Sciatic nerve (tissue), 2 donors: Measurements from ENCODE around the gene NKAIN4. TPM values are rescaled to one million over a fixed set of nuclear protein-coding genes. Genes with fewer than 3 reads are reported as not detected.
"Not testable (repeated sequence)": the region's sequence is repeated elsewhere in the genome, so short reads cannot be mapped to it uniquely, and the experiment has no call there.

Experiments used
- ATAC-seq: fragments of 200-7000 bp; cut with Tn5 transposase; one replicate; pipeline ENCODE4 v1.9.1; 2020; ENCODE audit warnings: mild to moderate bottlenecking, moderate library complexity
- DNase-seq: peaks from one replicate; pipeline ENCODE4 v3.0.0-alpha.2; 2020; ENCODE audit warnings: low spot score
- intact Hi-C: fragments of 100-400 bp; cut with DNase I; formaldehyde crosslinking; loops from one replicate; pipeline ENCODE4 v1.14.2; 2022
- total RNA-seq: library from RNA; stranded (reverse); fragmentation: NEBNext Ultra II Directional; extraction: Animal tissue kit (Norgen Biotek cat#: 25700); gene quantifications from one replicate; pipeline ENCODE4 v1.2.1, GENCODE V29; 2021
- donor health status: DM: no; HTN: no; CAD: no.
- donor health status: DM: no; HTN: no; CAD: no.

The NKAIN4 gene
- total RNA-seq, 1 donor from 2014 or later, result 3.0 TPM

DNA sequence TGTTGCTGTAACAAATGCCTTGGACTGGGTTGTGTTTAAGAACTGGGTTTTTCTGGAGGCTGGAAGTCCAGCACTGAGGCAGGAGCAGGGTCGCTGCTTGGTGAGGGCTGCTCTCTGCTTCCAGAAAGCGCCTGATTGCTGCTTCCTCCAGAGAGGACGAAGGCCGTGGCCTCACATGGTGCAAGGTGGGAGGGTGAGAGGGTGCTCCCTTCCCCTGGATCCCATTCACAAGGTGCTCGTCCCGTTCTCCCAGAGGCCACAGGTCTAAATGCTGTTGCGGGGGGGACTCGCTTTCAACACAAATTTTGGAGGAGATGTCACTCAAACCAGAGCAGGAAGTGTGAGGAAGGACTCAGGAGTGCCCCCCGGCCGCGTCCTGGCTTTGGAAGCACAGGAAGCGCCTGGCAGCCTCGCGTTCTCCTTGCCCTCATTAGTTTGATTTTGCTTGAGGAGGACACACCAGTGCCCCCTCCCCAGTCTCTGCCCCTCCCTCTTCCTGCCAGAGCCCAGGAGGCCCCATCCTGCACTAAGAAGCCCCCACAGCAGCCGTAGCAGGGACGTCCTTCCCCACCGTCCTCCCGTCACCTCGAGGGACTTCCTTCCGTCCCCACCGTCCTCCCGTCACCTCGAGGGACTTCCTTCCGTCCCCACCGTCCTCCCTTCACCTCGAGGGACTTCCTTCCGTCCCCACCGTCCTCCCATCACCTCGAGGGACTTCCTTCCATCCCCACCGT lies 7.7 kb upstream of the NKAIN4 start:
- ATAC-seq (no peak), DNase-seq (no peak)
- intact Hi-C loops, result no loop called here

DNA sequence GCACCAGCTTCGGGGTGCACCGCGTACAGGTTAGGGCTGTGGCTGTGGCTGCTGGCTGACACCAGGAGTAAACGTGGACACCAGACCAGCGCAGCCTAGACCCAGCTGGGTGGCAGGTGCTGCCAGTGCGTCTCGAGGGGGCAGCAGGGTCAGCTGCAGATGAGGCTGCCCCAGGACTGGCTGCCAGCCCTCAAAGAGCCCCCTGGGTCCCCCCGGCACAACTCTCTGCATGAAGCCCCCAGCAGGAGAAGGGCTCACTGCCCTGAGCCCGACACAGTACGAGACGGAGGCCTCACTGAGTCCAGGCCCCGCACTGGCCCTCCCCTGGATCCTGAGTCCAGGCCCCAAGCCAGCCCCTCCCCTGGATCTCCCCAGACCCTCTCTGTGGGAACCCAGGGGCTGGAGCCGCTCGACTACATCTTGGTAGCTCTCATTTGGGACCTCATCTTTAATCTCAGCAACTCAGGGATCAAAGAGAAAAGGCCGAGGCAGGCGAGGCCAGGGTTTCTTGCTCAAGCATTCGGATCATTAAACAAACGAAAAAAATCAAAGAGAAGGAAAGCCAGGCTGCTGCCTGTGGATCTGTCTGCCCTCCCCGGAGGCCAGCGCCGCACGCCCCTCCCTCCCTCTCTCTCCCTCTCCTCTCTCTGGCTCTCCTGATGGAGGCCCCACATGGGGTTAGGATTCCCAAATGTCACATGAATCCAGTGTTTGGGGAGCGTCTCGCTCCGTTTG lies 7.0 kb upstream of the NKAIN4 start:
- intact Hi-C loops, result no loop called here
- ATAC-seq (no peak), DNase-seq (no peak)

DNA sequence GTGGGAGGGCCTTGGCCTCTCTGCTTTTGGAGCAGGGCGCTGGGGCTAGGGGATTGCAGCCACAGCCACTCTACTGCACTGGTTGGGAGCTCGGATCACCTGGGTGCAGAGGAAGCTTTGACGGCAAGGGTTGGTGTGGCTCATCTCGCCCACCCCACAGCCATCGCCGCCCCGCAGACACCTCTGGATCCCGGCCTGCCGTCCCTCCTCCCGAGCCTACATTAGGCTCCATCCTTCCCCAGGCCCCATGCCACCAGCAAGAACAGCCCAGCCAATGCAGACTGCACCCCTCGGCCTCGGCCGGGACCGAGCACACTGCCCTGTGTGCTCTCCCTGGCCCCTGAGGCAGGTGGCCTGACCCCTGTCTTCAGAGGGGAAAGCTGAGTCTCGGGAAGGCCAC lies 6.3 kb upstream of the NKAIN4 start:
- intact Hi-C loops, result no loop called here

DNA sequence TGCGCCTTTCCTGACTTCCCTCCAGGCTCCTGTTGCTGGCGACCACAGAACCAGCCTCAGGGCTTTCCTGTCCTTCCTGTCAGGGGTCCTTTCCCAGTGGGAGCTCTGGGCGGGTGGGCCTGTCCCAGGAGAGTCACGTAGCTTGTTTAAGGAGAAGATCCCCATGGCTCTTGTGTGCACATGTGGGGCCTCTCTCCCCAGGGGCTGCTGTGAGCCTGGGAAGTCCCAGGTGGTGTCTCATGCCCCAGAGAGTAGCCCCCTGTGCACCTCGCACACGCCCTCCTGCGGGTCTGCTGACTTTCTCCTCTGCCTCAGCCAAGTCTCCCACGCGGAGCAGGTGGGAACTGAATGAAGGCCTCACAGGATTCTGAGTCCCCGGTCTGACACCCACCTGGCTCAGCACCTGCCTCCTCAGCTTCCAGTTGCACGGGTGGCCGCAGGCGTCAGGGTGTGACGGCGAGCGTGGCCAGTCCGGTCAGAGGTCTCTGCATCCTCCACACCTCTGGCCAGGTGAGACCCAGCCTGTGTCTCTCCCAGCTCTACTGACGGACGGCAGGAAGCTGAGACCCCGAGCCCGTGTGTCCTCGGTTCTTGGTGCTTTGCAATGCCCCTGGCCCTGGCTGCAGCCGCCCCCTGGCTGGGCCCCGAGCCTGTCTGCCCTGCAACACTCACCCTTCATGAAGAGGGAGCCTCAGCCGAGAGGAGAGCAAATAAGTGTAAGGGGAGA lies 5.6 kb upstream of the NKAIN4 start:
- no peak for ATAC-seq
- intact Hi-C loops, result no loop called here

More for the DNA sequence above, 6.3 kb upstream of the NKAIN4 start:
- ATAC-seq, result no peak
- no peak for DNase-seq

DNA sequence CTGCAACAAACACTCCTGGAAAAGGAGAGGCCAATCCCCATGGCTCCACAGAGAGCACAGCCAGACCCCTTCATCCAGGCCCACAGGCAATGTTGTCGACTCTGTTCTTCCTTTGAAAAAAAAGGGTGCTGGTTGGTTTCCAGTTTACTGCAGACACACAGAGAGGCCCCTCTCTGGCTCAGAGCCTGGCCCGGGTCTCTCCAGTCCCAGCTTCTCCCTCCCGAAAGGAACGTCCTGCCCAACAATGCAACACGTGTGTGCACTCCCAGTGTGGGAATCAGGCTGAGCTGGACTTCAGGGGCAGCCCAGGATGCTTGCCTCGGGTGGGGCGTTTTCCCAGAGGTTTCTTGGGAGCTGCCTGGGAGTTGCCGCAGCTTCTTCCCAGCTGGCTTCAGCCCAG lies 4.5 kb upstream of the NKAIN4 start:
- ATAC-seq (peak; percentile 76), DNase-seq (no peak)
- intact Hi-C loops, result no loop called here

More for the DNA sequence above, 5.6 kb upstream of the NKAIN4 start:
- DNase-seq, result no peak

DNA sequence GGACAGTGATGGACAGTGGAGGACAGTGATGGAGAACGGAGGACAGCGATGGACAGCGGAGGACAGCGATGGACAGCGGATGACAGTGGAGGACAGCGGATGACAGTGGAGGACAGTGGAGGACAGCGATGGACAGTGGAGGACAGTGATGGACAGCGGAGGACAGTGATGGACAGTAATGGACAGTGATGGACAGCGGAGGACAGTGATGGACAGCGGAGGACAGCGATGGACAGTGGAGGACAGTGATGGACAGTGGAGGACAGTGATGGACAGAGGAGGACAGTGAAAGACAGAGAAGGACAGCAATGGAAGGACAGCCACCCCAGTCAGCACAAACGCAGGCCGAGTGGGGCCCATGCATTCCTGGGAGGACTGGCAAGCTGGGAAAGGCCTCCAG lies 3.4 kb upstream of the NKAIN4 start:
- DNase-seq (no peak), ATAC-seq (no peak)
- intact Hi-C loops, result no loop called here

DNA sequence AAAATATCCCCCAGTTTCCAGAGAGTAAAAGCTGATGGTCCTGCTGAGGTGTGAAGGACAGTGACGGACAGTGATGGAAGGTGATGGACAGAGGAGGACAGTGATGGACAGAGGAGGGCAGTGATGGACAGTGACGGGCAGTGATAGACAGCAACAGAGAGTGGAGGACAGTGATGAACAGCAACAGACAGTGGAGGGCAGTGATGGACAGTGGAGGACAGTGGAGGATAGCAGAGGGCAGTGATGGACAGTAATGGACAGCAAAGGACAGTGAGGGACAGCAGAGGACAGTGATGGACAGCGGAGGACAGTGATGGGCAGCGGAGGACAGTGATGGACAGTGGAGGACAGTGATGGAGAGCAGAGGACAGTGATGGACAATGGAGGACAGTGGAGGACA lies 2.7 kb upstream of the NKAIN4 start:
- ATAC-seq, result no peak
- intact Hi-C loops, result no loop called here
- DNase-seq, result no peak

DNA sequence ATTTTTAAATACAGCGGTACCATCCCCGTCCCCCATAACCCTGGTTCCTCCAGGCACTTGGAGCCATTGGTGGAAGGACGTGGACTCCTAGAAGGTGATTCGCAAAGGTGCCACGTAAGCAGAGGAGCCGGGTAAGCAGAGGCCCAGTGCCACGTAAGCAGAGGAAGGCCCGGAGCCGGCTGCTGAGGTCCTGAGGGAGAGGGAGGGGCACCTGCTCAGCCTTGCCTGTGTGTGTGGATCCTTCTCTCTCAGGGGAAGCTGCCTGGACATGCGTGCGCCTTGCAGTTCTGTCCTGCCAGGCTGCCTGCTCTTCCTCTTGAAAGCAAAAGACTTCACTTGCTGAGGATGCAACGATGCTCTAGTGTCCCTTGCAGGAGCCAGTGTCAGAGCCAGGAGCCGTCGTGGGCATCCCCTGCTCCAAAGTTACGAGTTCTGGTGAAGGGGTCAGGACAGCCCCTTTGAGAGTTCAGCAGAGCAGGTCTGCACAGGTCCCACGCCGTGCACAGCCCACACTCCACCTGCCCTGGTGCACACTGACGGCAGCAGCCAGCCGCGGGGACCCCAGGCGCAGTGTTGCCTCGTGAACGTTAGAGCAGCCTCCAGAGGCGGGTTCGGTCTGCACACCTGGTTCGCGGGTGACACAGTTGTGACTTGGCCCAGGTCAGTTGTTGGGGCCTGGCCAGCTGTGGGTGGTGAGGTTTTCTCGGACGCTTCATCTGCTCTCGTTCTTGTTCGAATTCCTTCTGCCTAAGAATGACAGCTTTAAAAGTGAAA lies 1.9 kb upstream of the NKAIN4 start:
- no peak for ATAC-seq
- DNase-seq, result no peak
- intact Hi-C loops, result no loop called here

DNA sequence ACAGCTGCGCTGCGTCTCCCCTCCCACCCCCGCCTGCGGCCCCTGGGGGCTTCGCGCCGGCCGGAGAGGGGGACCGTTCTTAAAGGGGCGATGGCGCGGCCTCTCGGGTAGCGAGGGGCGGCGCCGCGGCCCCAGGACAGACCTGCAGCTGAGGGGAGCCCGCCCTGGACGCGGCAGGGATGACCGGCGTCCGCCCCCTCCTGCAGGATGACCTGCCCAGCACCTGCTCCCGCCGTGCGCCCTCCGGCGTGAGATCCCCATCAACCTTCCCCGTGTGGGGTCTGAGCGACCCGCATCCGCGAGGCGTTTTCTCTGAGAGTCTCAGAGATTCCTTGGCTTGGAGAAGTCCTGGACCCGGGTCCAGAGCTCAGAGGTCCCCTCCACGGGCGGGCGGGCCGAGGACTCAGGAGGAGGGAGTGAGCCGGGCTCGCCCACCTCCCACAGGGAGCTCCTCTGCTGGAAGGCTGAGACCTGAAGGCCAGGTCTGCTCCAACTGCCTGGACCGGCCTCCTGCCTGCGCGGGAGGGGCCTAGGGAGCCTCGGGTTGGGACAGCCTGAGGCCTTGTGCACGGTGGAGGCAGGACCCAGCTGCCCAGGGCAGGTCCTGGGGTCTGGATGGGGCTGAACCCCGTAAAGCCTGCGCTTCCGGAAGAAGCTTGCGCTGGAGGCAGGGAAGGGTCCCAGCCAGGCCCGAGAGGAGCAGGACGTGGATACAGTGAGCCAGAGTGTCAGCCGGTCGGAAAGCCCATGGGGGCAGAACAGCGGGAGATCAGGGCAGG lies 532 bp upstream of the NKAIN4 start:
- DNase-seq, result no peak
- ATAC-seq, result peak; percentile 39
- intact Hi-C loops, result no loop called here

DNA sequence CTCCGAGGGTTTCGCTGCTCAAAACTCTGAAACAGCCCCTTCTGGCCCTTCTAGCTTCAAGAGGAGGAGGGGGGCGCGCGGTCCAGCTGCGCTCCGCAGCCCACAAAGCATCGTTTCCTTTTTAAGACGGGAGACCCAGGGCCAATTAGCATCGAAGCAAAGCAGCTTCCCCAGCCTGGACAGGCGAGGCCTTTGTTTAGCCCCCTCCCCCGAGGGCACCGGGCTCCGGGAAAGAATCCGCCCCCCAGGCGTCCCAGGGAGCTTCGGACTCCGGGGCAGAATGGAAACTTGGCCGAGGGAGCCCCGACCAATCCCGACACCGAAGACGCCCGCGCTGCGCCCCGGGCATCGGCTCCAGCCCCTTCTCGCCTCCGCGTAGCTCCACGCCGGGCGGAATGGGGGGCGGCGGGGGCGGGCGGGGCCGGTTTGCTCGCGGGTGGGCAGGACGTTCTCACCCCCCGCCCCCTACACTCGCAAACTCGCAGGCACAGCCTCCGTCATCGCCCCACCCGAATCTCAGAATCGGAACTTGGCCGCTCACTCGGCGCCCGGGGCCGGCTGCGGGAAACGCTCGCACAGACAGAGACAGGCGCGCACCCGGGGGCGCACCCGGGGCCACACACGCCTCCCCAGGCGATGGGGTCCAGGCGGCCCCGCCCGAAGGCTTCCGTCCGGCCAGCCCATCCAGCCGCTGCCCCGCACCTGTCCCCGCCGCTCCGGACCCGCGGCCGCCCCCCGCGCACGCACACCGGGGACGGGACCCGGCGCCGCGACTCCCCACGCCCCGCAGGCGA lies 628 bp downstream of the NKAIN4 start:
- intact Hi-C loops, result no loop called here
- DNase-seq (no peak), ATAC-seq (peak; percentile 56)

DNA sequence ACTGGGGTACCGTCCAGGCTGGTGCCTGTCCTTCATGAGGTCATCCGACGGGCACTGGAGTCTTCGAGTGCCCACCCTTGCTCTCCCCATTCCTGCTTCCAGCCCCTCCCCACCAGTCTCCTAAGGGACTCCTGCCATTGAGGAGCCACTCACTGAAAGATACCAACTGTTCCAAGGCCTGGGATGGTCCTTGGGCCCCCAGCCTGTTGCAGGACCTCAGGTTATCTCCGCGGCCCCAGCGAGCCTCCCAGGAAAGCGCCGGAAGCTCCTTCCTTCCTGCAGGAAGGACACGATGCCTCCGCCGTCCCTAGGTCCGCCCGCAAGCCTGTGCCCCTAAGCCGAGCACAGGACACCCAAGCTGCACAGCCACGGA lies 1.2 kb downstream of the NKAIN4 start:
- intact Hi-C loops, result no loop called here
- ATAC-seq (no peak), DNase-seq (no peak)

DNA sequence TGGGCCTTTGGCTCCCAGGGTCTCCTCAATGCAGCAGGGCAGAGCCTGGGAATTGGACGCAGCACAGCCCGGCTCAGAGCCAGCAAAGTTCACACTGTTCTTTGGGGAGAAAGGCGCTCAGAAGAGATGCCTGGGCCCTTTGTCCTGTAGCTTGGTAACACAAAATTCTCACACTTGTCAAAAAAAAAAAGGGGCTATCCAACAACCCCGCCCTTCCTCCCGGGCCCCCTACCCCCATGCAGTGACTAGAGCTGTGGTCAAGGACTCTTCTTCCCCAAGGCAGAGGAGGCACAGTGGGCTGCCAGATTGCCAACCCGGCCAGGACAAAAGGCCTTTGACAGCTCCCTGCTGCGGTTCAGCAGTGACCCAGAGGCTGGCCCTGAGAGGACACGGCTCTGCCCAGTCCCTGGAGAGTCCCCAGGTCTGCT lies 2.0 kb downstream of the NKAIN4 start:
- no peak for ATAC-seq
- DNase-seq, result no peak
- intact Hi-C loops, result no loop called here

DNA sequence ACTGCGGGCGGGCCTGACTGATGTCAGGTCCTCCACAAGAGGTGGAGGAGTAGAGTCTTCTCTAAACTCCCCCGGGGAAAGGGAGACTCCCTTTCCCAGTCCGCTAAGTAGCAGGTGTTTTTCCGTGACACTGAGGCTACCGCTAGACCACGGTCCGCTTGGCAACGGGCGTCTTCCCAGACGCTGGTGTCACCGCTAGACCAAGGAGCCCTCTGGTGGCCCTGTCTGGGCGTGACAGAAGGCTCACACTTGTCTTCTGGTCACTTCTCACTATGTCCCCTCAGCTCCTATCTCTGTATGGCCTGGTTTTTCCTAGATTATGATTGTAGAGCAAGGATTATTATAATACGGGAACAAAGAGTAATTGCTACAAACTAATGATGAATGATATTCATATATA lies 2.9 kb downstream of the NKAIN4 start:
- ATAC-seq, result not testable (repeated sequence)

DNA sequence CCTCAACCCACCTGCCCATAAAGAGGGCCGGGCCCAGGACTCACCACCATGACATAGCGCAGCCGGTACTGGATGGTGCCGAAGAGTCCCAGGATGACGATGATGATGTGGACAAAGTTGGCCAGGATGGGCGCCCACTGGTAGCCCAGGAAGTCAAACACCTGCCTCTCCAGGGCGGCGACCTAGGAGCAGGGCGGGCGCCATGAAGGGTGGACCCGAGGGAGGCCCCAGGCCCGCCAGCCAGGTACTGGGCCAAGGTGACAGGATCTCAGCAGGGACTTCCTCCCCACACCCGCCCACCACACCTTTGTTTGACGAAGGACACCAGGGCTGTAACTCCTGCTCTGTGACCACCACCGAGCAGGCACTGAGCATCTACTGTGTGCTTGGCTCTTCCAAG lies 4.4 kb downstream of the NKAIN4 start:
- intact Hi-C loops, result no loop called here
- DNase-seq, result no peak
- no peak for ATAC-seq

More for the DNA sequence above, 2.9 kb downstream of the NKAIN4 start:
- DNase-seq, intact Hi-C loops: not testable (repeated sequence)

DNA sequence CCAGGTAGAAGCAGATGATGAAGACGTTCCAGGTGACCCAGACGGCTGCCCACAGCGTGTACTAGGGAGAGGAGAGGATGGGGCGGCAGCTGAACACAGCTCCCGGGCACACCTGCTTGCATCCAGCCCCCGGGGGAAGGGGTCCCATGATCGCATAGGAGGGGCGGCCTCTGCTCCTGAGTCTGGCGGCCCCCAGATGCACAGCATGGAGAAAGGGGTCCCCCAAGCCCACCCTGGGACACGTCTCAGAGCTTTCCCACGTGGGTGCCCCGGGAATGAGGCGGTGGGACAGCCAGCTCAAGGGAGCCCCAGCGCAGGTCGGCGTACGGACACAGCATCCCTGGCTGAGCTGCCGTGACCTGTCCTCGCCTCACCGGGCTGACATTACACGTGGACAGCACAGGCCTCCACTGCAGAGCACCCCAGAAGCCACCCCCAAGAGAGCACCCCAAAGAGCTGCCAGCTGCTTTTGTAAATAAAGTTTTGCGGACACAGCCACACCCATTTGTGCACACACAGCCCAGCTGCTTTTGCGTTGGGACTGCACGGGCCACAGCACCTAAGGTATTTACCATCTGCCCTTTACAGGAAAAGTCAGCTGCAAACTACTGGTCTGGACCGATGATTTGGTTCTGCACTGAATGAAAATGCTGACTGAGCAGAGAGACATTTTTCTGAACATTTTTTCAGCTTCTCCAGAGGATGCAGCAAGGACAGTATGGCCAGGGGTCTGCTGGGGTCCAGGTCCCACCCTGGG lies 5.2 kb downstream of the NKAIN4 start:
- ATAC-seq (no peak), DNase-seq (no peak)
- intact Hi-C loops, result no loop called here

DNA sequence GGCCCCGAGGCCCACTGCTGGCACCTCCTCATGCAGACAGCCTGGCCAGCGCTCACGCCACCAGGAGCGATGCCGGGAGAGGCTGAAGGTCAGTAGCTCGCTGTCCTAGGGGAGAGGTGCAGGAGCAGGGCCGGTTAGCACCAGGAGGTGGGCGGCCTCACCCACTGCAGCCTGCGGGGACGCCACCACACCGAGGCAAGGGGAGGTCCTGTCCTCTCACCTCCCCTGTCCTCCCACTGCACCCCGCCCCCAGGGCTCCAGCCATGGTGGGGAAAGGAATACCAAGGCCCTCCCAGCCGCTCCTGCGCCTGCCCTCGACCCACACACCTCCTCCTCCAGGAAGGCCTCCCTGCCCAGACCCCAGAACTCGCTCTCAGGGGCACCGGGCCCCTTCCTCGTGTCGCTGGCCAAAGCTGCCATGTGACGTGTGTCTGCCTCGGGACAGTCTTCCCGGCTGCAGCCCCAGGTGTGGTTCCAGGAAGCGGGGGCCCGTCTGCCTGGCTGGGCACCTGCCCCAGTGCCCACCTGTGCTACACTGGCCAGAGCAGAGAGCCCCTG lies 6.5 kb downstream of the NKAIN4 start:
- no peak for ATAC-seq
- DNase-seq, result no peak
- intact Hi-C loops, result no loop called here
